Measurements from ENCODE around the gene ZNF597.

Gene ZNF597

DNA sequence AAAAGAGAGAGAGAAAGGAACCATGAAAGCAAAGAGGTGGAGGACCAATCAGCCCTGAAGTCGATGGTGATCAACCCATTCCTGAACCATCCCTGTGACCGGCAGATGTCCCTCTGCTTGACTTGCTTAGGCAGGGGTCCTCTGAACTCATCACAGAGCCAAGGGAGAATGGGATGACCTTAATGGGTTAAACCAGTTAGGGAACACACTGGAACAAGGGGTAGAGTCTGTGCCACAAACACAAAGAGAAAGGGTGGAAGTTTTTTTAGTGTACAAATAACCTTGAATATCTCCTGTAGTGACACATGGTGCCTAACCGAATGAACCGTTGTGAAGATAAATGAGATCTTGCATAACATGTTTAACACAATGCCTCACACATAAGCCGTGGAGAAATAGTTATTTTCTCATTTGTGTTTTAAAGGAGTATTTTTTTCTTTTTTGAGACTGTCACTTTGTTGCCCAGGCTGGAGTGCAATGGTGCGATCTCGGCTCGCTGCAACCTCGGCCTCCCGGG is 11.4 kb upstream of the ZNF597 start (continued):
- no peak for TF ChIP-seq CREB5 (CRISPR knock-in tag; IDR thresholded peaks at IDR 0.05; ENCODE audit: low read depth)
- no peak for TF ChIP-seq BACH2 (CRISPR knock-in tag; IDR thresholded peaks at IDR 0.05; ENCODE audit: borderline replicate concordance)
- no peak for TF ChIP-seq ARNTL (CRISPR knock-in tag; IDR thresholded peaks at IDR 0.05; ENCODE audit: borderline replicate concordance, low read depth)
- no peak for TF ChIP-seq RARB (CRISPR knock-in tag; IDR thresholded peaks at IDR 0.05)
- TF ChIP-seq PPARA (CRISPR knock-in tag; IDR thresholded peaks at IDR 0.05; ENCODE audit: borderline replicate concordance) = no peak
- no peak for TF ChIP-seq ISL1 (CRISPR knock-in tag; IDR thresholded peaks at IDR 0.05)
- TF ChIP-seq ZC3H10 (CRISPR knock-in tag; IDR thresholded peaks at IDR 0.05) = no peak
- TF ChIP-seq SNAI2 (CRISPR knock-in tag; IDR thresholded peaks at IDR 0.05) = no peak
- TF ChIP-seq ZFP3 (CRISPR knock-in tag; IDR thresholded peaks at IDR 0.05) = no peak
- no peak for TF ChIP-seq TOX (CRISPR knock-in tag; IDR thresholded peaks at IDR 0.05; ENCODE audit: borderline replicate concordance)

- no peak for TF ChIP-seq TOX (CRISPR knock-in tag; IDR thresholded peaks at IDR 0.05; ENCODE audit: borderline replicate concordance)
- TF ChIP-seq ARNTL (CRISPR knock-in tag; IDR thresholded peaks at IDR 0.05; ENCODE audit: borderline replicate concordance, low read depth) = no peak
- TF ChIP-seq, protein P1, sequence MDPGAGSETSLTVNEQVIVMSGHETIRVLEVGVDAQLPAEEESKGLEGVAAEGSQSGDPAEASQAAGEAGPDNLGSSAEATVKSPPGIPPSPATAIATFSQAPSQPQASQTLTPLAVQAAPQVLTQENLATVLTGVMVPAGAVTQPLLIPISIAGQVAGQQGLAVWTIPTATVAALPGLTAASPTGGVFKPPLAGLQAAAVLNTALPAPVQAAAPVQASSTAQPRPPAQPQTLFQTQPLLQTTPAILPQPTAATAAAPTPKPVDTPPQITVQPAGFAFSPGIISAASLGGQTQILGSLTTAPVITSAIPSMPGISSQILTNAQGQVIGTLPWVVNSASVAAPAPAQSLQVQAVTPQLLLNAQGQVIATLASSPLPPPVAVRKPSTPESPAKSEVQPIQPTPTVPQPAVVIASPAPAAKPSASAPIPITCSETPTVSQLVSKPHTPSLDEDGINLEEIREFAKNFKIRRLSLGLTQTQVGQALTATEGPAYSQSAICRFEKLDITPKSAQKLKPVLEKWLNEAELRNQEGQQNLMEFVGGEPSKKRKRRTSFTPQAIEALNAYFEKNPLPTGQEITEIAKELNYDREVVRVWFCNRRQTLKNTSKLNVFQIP (CRISPR knock-in tag; IDR thresholded peaks at IDR 0.05; ENCODE audit: borderline replicate concordance, low read depth) = no peak
- TF ChIP-seq, protein P2, sequence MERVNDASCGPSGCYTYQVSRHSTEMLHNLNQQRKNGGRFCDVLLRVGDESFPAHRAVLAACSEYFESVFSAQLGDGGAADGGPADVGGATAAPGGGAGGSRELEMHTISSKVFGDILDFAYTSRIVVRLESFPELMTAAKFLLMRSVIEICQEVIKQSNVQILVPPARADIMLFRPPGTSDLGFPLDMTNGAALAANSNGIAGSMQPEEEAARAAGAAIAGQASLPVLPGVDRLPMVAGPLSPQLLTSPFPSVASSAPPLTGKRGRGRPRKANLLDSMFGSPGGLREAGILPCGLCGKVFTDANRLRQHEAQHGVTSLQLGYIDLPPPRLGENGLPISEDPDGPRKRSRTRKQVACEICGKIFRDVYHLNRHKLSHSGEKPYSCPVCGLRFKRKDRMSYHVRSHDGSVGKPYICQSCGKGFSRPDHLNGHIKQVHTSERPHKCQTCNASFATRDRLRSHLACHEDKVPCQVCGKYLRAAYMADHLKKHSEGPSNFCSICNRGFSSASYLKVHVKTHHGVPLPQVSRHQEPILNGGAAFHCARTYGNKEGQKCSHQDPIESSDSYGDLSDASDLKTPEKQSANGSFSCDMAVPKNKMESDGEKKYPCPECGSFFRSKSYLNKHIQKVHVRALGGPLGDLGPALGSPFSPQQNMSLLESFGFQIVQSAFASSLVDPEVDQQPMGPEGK (CRISPR knock-in tag; IDR thresholded peaks at IDR 0.05; ENCODE audit: borderline replicate concordance) = no peak
- no peak for TF ChIP-seq SNAI2 (CRISPR knock-in tag; IDR thresholded peaks at IDR 0.05)
- no peak for TF ChIP-seq OSR1 (CRISPR knock-in tag; IDR thresholded peaks at IDR 0.05)
- TF ChIP-seq BACH2 (CRISPR knock-in tag; IDR thresholded peaks at IDR 0.05; ENCODE audit: borderline replicate concordance) = no peak
- no peak for TF ChIP-seq TCF4 (CRISPR knock-in tag; IDR thresholded peaks at IDR 0.05; ENCODE audit: borderline replicate concordance)
- TF ChIP-seq ISL1 (CRISPR knock-in tag; IDR thresholded peaks at IDR 0.05) = no peak
- TF ChIP-seq ZNF565 (CRISPR knock-in tag; conservative IDR thresholded peaks at IDR 0.05; ENCODE audit: low read depth) = no peak
- ATAC-seq = no peak
Measured at GRCh38 chr16:3454093-3454492, 10.8 kb upstream of the ZNF597 start.

GRCh38 chr16:3444032-3444388 is 706 bp upstream of the ZNF597 start:
- no peak for TF ChIP-seq ZFP30 (CRISPR knock-in tag; IDR thresholded peaks at IDR 0.05)
- no peak for TF ChIP-seq ESRRG (CRISPR knock-in tag; IDR thresholded peaks at IDR 0.05)
- no peak for TF ChIP-seq BACH2 (CRISPR knock-in tag; IDR thresholded peaks at IDR 0.05; ENCODE audit: borderline replicate concordance)
- TF ChIP-seq ZC3H10 (CRISPR knock-in tag; IDR thresholded peaks at IDR 0.05) = no peak
- no peak for TF ChIP-seq TSHZ2 (CRISPR knock-in tag; IDR thresholded peaks at IDR 0.05)
- TF ChIP-seq CSDC2 (CRISPR knock-in tag; IDR thresholded peaks at IDR 0.05) = no peak
- no peak for TF ChIP-seq OSR1 (CRISPR knock-in tag; IDR thresholded peaks at IDR 0.05)
- TF ChIP-seq CSRNP3 (CRISPR knock-in tag; IDR thresholded peaks at IDR 0.05) = no peak
- no peak for TF ChIP-seq PPARA (CRISPR knock-in tag; IDR thresholded peaks at IDR 0.05; ENCODE audit: borderline replicate concordance)
- no peak for TF ChIP-seq TOX (CRISPR knock-in tag; IDR thresholded peaks at IDR 0.05; ENCODE audit: borderline replicate concordance)
- ATAC-seq = peak; percentile 82

All from SK-N-SH treated with all-trans-retinoic acid at 6 μM for 48 hours (cell line).